ENCODE results near the gene CPB1. TPM values are rescaled to one million over a fixed set of nuclear protein-coding genes. Genes with fewer than 3 reads are reported as not detected.

Gene CPB1
- total RNA-seq, 2 experiments from 2014 or later: not detected

DNA sequence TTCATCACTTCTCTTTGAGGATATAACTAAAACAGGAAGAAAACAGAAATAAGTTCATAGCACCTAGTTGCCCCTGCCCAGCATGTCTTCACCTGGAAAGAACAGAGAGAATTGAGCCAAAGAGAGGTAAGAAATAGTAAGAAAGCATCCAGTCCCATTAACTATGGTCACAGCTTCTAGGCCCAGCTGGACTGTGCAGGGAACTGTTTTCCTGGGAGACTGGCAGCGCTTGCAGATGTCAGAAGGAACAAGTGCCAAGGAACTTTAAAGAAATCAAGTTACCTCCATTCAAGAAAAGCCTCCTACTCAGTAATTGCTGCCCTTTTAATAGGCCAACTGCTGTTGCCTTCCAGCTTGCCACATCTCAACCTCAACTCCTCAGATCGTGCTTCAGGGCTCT lies 17.8 kb upstream of the CPB1 start:
- DNase-seq: no peak
- CTCF ChIA-PET: no interaction called here
- Mint-ChIP-seq H3K27me3 (peaks cover 2% of the 10 kb centered on the region), H3K4me3 (no peak overlapping the region), H3K9me3 (no peaks in the 10 kb centered on the region), H3K36me3 (no peaks in the 10 kb centered on the region), H3K4me1 (ENCODE audit: low read depth) (no peaks in the 10 kb centered on the region), H3K27ac (no peak overlapping the region)
- intact Hi-C loops (cut with micrococcal nuclease): no loop called here
- POLR2A ChIA-PET: no interaction called here

DNA sequence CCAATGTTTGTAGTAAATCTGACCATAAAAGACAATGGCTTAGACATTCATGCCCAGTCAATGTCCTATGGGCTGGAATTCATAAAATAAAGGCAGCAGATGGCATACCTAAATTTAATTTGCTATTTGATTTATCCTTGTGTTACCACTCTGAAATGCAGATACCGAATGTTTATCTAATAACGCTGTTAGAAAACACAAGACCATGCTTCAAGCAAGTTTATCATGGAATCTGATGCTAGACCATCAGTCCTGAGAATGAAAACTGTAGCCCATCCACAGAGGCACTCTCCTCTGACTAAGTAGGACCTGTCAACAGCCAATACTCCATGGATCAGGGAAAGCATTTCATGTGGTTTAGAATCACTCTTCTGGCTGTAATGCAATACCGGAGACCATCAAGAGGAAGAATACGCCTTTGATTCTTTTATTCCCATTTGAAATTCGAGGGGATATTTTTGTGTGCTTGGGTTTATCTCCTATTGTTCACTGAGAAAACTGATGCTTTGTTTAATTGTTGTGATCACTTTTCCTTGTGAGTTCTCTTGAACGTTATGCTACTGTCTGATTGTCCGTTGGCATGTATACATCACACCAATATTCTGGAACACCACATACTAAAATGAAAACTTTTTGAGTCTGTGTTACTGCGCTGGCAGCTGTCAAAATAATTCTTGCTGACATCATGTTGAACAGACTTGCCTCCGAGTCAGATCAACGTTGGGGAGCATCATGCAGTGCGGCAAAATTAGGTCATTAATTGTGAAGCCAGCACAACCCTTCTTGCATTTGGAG lies 12.1 kb upstream of the CPB1 start:
- Mint-ChIP-seq H3K9me3 (no peaks in the 10 kb centered on the region), H3K4me1 (ENCODE audit: low read depth) (no peaks in the 10 kb centered on the region), H3K36me3 (no peaks in the 10 kb centered on the region), H3K27ac (no peak overlapping the region), H3K27me3 (peaks cover 2% of the 10 kb centered on the region), H3K4me3 (no peak overlapping the region)
- DNase-seq: no peak
- intact Hi-C loops (cut with micrococcal nuclease): no loop called here
- ChIA-PET CTCF (no interaction called here), POLR2A (no interaction called here)

DNA sequence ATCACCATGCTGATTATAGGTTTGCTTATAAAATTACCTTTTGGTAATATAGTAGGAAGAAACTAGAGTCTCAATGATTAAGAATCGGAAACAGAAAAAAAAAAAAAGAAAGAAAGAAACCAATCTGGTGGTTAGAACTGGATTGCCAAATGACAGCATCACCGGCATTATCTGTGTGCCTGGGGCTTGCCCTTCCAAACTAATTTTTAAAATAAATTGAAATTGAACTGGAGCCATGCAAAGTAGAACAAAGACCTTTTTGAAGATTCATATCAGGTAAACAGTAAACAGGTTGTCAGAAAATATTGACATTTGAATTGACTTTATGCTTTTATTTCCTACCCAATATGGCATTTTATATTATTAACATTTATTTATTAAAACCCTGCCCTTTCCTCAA lies 11.2 kb upstream of the CPB1 start:
- ChIA-PET CTCF (no interaction called here), POLR2A (no interaction called here)
- no peak overlapping the region for H3K4me3 Mint-ChIP-seq
- H3K36me3 Mint-ChIP-seq: no peaks in the 10 kb centered on the region
- no peaks in the 10 kb centered on the region for H3K4me1 Mint-ChIP-seq (ENCODE audit: low read depth)
- no peaks in the 10 kb centered on the region for H3K27me3 Mint-ChIP-seq
- H3K27ac Mint-ChIP-seq: no peak overlapping the region
- no peaks in the 10 kb centered on the region for H3K9me3 Mint-ChIP-seq
- intact Hi-C loops (cut with micrococcal nuclease): no loop called here
- DNase-seq: no peak

GRCh38 chr3:148816981-148817525 lies 10.6 kb upstream of the CPB1 start:
- CTCF ChIA-PET: no interaction called here
- no peak for DNase-seq
- intact Hi-C loops (cut with micrococcal nuclease): no loop called here
- POLR2A ChIA-PET: no interaction called here
- Mint-ChIP-seq H3K27me3 (no peaks in the 10 kb centered on the region), H3K36me3 (no peaks in the 10 kb centered on the region), H3K27ac (no peak overlapping the region), H3K4me3 (no peak overlapping the region), H3K4me1 (ENCODE audit: low read depth) (no peaks in the 10 kb centered on the region), H3K9me3 (no peaks in the 10 kb centered on the region)

- no peak overlapping the region for H3K4me3 Mint-ChIP-seq
- peaks cover 4% of the 10 kb centered on the region for H3K27me3 Mint-ChIP-seq
- no peaks in the 10 kb centered on the region for H3K36me3 Mint-ChIP-seq
- POLR2A ChIA-PET: no interaction called here
- CTCF ChIA-PET: no interaction called here
- peaks cover 6% of the 10 kb centered on the region for H3K9me3 Mint-ChIP-seq
- H3K27ac Mint-ChIP-seq: no peak overlapping the region
- H3K4me1 Mint-ChIP-seq (ENCODE audit: low read depth): no peaks in the 10 kb centered on the region
- intact Hi-C loops (cut with micrococcal nuclease): no loop called here
- no peak for DNase-seq
Measured at GRCh38 chr3:148820361-148821245, 7.0 kb upstream of the CPB1 start.

- Mint-ChIP-seq H3K4me3 (no peak overlapping the region), H3K9me3 (peaks cover 6% of the 10 kb centered on the region), H3K27ac (no peak overlapping the region), H3K36me3 (no peaks in the 10 kb centered on the region), H3K27me3 (peaks cover 4% of the 10 kb centered on the region), H3K4me1 (ENCODE audit: low read depth) (no peaks in the 10 kb centered on the region)
- intact Hi-C loops (cut with micrococcal nuclease): no loop called here
- ChIA-PET POLR2A (no interaction called here), CTCF (no interaction called here)
- no peak for DNase-seq
Measured at GRCh38 chr3:148823026-148823425, 4.6 kb upstream of the CPB1 start.

- ChIA-PET CTCF (no interaction called here), POLR2A (no interaction called here)
- no peaks in the 10 kb centered on the region for H3K4me1 Mint-ChIP-seq (ENCODE audit: low read depth)
- peaks cover 4% of the 10 kb centered on the region for H3K27me3 Mint-ChIP-seq
- intact Hi-C loops (cut with micrococcal nuclease): no loop called here
- no peaks in the 10 kb centered on the region for H3K36me3 Mint-ChIP-seq
- H3K4me3 Mint-ChIP-seq: no peak overlapping the region
- H3K27ac Mint-ChIP-seq: no peak overlapping the region
- DNase-seq: no peak
- H3K9me3 Mint-ChIP-seq: peaks cover 6% of the 10 kb centered on the region
Measured at GRCh38 chr3:148825476-148825875, 2.1 kb upstream of the CPB1 start.

DNA sequence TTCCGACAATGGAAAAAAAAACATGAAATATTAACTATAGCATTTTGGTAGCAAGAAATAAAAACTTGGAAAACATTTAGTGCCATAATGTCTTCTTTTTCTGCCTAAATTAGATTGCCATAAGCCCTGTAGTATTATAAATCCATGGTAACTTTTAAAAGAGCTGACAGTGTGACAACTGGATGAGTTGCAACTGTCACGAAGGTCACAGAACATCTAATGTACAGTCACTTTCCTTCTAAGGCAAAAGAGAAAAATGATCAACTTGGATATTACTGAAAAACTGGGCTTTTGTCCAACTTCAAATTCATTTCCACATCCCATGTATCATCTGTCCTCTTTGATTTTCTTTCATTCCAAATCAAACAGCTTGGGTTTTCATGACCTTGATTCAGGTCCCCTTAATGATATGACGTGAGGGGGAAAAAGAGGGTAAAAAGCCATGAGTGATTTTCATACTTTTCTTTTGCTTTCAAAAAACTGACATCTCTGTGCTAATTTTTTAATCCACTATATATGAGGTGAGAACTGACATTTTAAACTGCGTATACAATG lies 602 bp downstream of the CPB1 start:
- H3K27ac Mint-ChIP-seq: no peak overlapping the region
- H3K4me3 Mint-ChIP-seq: no peak overlapping the region
- POLR2A ChIA-PET: no interaction called here
- intact Hi-C loops (cut with micrococcal nuclease): no loop called here
- H3K36me3 Mint-ChIP-seq: no peaks in the 10 kb centered on the region
- DNase-seq: no peak
- CTCF ChIA-PET: interaction anchor here (0.8 kb wide), 1 partner anchor 14 kb away, joined by 3 read pairs; no protein-coding TSS in a partner anchor
- no peaks in the 10 kb centered on the region for H3K4me1 Mint-ChIP-seq (ENCODE audit: low read depth)
- peaks cover 7% of the 10 kb centered on the region for H3K27me3 Mint-ChIP-seq
- no peaks in the 10 kb centered on the region for H3K9me3 Mint-ChIP-seq

DNA sequence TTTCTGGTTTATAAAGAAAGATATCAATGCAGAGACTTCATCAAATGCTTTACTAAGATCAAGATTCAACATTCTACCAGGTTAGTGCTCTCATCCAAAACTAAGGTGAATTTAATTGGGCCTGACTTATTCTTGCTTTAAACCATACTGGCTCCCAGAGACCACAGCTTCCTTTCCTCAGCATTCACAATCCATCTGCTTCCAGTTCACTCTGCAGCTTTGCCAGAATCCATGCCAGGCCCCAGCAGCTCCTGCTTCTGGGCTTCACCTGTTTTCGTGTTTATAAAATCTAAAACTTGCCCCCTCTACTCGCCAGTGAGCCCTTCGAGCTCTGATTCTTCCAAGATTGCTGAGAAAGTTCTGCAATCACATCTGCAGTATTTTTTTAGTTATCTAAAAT lies 2.3 kb downstream of the CPB1 start:
- H3K27ac Mint-ChIP-seq: no peak overlapping the region
- intact Hi-C loops (cut with micrococcal nuclease): no loop called here
- H3K4me1 Mint-ChIP-seq (ENCODE audit: low read depth): no peaks in the 10 kb centered on the region
- CTCF ChIA-PET: no interaction called here
- no peak overlapping the region for H3K4me3 Mint-ChIP-seq
- DNase-seq: no peak
- H3K9me3 Mint-ChIP-seq: no peaks in the 10 kb centered on the region
- no peaks in the 10 kb centered on the region for H3K36me3 Mint-ChIP-seq
- H3K27me3 Mint-ChIP-seq: peaks cover 3% of the 10 kb centered on the region
- POLR2A ChIA-PET: no interaction called here

- Mint-ChIP-seq H3K36me3 (no peaks in the 10 kb centered on the region), H3K4me1 (ENCODE audit: low read depth) (no peaks in the 10 kb centered on the region), H3K4me3 (no peak overlapping the region), H3K27ac (no peak overlapping the region), H3K9me3 (no peaks in the 10 kb centered on the region), H3K27me3 (peaks cover 5% of the 10 kb centered on the region)
- ChIA-PET CTCF (no interaction called here), POLR2A (no interaction called here)
- no peak for DNase-seq
- intact Hi-C loops (cut with micrococcal nuclease): no loop called here
Measured at GRCh38 chr3:148833223-148833622, 5.6 kb downstream of the CPB1 start.

DNA sequence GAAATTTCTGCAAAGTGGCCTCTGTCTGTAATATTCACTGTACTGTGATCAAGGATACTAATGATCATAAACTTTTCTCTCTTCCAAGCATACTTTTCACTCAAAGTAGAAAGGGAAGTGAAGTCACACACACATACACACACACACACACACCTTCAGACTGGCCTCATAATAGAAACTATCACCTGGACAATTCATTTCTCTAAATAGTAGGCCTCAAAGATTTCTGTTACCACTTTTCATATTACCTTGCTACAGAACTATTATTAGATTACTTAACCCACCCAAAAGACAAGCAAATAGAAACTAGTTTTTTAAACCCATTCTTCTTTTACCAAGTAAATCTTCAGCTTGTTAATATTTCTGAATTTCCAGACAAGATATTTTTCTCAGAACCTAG lies 12.2 kb downstream of the CPB1 start:
- ChIA-PET POLR2A (no interaction called here), CTCF (no interaction called here)
- no peak overlapping the region for H3K27ac Mint-ChIP-seq
- H3K4me1 Mint-ChIP-seq (ENCODE audit: low read depth): no peaks in the 10 kb centered on the region
- no peak for DNase-seq
- no peak overlapping the region for H3K4me3 Mint-ChIP-seq
- intact Hi-C loops (cut with micrococcal nuclease): no loop called here
- H3K27me3 Mint-ChIP-seq: peaks cover 4% of the 10 kb centered on the region
- H3K9me3 Mint-ChIP-seq: no peaks in the 10 kb centered on the region
- H3K36me3 Mint-ChIP-seq: no peaks in the 10 kb centered on the region

GRCh38 chr3:148840451-148840850 lies 12.8 kb downstream of the CPB1 start:
- ChIA-PET CTCF (no interaction called here), POLR2A (no interaction called here)
- Mint-ChIP-seq H3K4me3 (no peak overlapping the region), H3K27ac (no peak overlapping the region), H3K4me1 (ENCODE audit: low read depth) (no peaks in the 10 kb centered on the region), H3K27me3 (peaks cover 1% of the 10 kb centered on the region), H3K36me3 (no peaks in the 10 kb centered on the region), H3K9me3 (no peaks in the 10 kb centered on the region)
- DNase-seq: no peak
- intact Hi-C loops (cut with micrococcal nuclease): no loop called here
